ENCODE measurements around the gene STPG2.

STPG2 gene

GRCh38 chr4:98110929-98111328 lies 32.3 kb downstream of the STPG2 start:
- Histone ChIP-seq H3K36me3 (ENCODE audit: control insufficient read depth, insufficient read depth, low read length) (no peaks in the 10 kb centered on the region), H3K27me3 (replicated peaks; ENCODE audit: control insufficient read depth, insufficient read depth, low read length) (no peaks in the 10 kb centered on the region), H3K4me3 (replicated peaks; ENCODE audit: low read depth, low read length) (no peak overlapping the region)
- TF ChIP-seq CTCF (IDR thresholded peaks at IDR 0.05; ENCODE audit: insufficient read depth, low read length, poor library complexity, severe bottlenecking) = no peak
- DNase-seq (ENCODE audit: extremely low read depth, insufficient read length) = no peak

GRCh38 chr4:98110214-98110613 lies 33.1 kb downstream of the STPG2 start:
- DNase-seq (ENCODE audit: extremely low read depth, insufficient read length) = no peak
- Histone ChIP-seq H3K27me3 (replicated peaks; ENCODE audit: control insufficient read depth, insufficient read depth, low read length) (no peaks in the 10 kb centered on the region), H3K4me3 (replicated peaks; ENCODE audit: low read depth, low read length) (no peak overlapping the region), H3K36me3 (ENCODE audit: control insufficient read depth, insufficient read depth, low read length) (no peaks in the 10 kb centered on the region)
- TF ChIP-seq CTCF (IDR thresholded peaks at IDR 0.05; ENCODE audit: insufficient read depth, low read length, poor library complexity, severe bottlenecking) = no peak

GRCh38 chr4:98102660-98103059 lies 40.6 kb downstream of the STPG2 start:
- no peak for TF ChIP-seq CTCF (IDR thresholded peaks at IDR 0.05; ENCODE audit: insufficient read depth, low read length, poor library complexity, severe bottlenecking)
- DNase-seq (ENCODE audit: extremely low read depth, insufficient read length) = no peak
- Histone ChIP-seq H3K36me3 (ENCODE audit: control insufficient read depth, insufficient read depth, low read length) (no peaks in the 10 kb centered on the region), H3K4me3 (replicated peaks; ENCODE audit: low read depth, low read length) (no peak overlapping the region), H3K27me3 (replicated peaks; ENCODE audit: control insufficient read depth, insufficient read depth, low read length) (no peaks in the 10 kb centered on the region)

GRCh38 chr4:98101988-98102387 lies 41.3 kb downstream of the STPG2 start:
- Histone ChIP-seq H3K27me3 (replicated peaks; ENCODE audit: control insufficient read depth, insufficient read depth, low read length) (no peaks in the 10 kb centered on the region), H3K36me3 (ENCODE audit: control insufficient read depth, insufficient read depth, low read length) (no peaks in the 10 kb centered on the region), H3K4me3 (replicated peaks; ENCODE audit: low read depth, low read length) (no peak overlapping the region)
- TF ChIP-seq CTCF (IDR thresholded peaks at IDR 0.05; ENCODE audit: insufficient read depth, low read length, poor library complexity, severe bottlenecking) = no peak
- no peak for DNase-seq (ENCODE audit: extremely low read depth, insufficient read length)

- DNase-seq (ENCODE audit: extremely low read depth, insufficient read length) = no peak
- Histone ChIP-seq H3K4me3 (replicated peaks; ENCODE audit: low read depth, low read length) (no peak overlapping the region), H3K36me3 (ENCODE audit: control insufficient read depth, insufficient read depth, low read length) (no peaks in the 10 kb centered on the region), H3K27me3 (replicated peaks; ENCODE audit: control insufficient read depth, insufficient read depth, low read length) (no peaks in the 10 kb centered on the region)
- TF ChIP-seq CTCF (IDR thresholded peaks at IDR 0.05; ENCODE audit: insufficient read depth, low read length, poor library complexity, severe bottlenecking) = no peak
Measured at GRCh38 chr4:98098764-98099163, 44.5 kb downstream of the STPG2 start.

GRCh38 chr4:98094118-98094517 lies 49.2 kb downstream of the STPG2 start:
- DNase-seq (ENCODE audit: extremely low read depth, insufficient read length) = no peak
- no peak for TF ChIP-seq CTCF (IDR thresholded peaks at IDR 0.05; ENCODE audit: insufficient read depth, low read length, poor library complexity, severe bottlenecking)

More at GRCh38 chr4:98094118-98094517, 49.2 kb downstream of the STPG2 start:
- Histone ChIP-seq H3K36me3 (ENCODE audit: control insufficient read depth, insufficient read depth, low read length) (no peaks in the 10 kb centered on the region), H3K4me3 (replicated peaks; ENCODE audit: low read depth, low read length) (no peak overlapping the region), H3K27me3 (replicated peaks; ENCODE audit: control insufficient read depth, insufficient read depth, low read length) (no peaks in the 10 kb centered on the region)

Measured in GM06990 (cell line).